H1 (cell line): ENCODE results near the gene CDK9. TPM values are rescaled to one million over a fixed set of nuclear protein-coding genes. Genes with fewer than 3 reads are reported as not detected.

Experiments used
- CTCF ChIA-PET: fragments of 300-600 bp; sonication (Branson Sonifier 250); formaldehyde crosslinking; loops from one replicate; lab custom pipeline; 2021; ENCODE audit not compliant: partially characterized antibody; lab: Charles Lee
- POLR2A ChIA-PET: fragments of 300-600 bp; sonication (Branson Sonifier 250); formaldehyde crosslinking; loops from one replicate; lab custom pipeline; 2021; ENCODE audit warnings: inconsistent platforms; ENCODE audit not compliant: partially characterized antibody; lab: Charles Lee
- DNase-seq, 2 experiments: peaks; one replicate each; pipeline versions ENCODE4 v3.0.0 to v3.0.0-alpha.2; 2010 to 2022; ENCODE audit warnings: low spot score in 2 of 2, low read depth in 1 of 2, mixed read lengths in 1 of 2
- FAIRE-seq: peaks from 2 replicates; lab custom pipeline; 2011; peaks lifted over from hg19 to GRCh38; lab: Jason Lieb, UNC
- H2AFZ ChIP-seq: 2 replicates; pipeline ENCODE4 v1.8.1; 2012; ENCODE audit warnings: low read length, inconsistent platforms
- H2AK5ac ChIP-seq: 2 replicates; pipeline ENCODE4 v1.6.1; 2013; ENCODE audit warnings: low read depth, low read length
- H2BK120ac ChIP-seq: replicated peaks from 2 replicates; pipeline ENCODE3; 2013; ENCODE audit warnings: low read depth, low read length, inconsistent platforms
- H2BK12ac ChIP-seq: 2 replicates; pipeline ENCODE4 v1.6.1; 2013; ENCODE audit warnings: low read depth, low read length
- H2BK15ac ChIP-seq: 2 replicates; pipeline ENCODE4 v1.6.1; 2013; ENCODE audit warnings: low read length
- H2BK20ac ChIP-seq: 2 replicates; pipeline ENCODE4 v1.6.1; 2013; ENCODE audit warnings: low read length
- H2BK5ac ChIP-seq: 2 replicates; pipeline ENCODE4 v1.6.1; 2013; ENCODE audit warnings: low read depth, low read length
- H3K14ac ChIP-seq: 2 replicates; pipeline ENCODE4 v1.6.1; 2013; ENCODE audit warnings: inconsistent platforms; ENCODE audit not compliant: insufficient read length
- H3K18ac ChIP-seq: 2 replicates; pipeline ENCODE4 v1.6.1; 2013; ENCODE audit warnings: low read length; ENCODE audit errors: extremely low read depth
- H3K23ac ChIP-seq: 2 replicates; pipeline ENCODE4 v1.6.1; 2013; ENCODE audit warnings: inconsistent platforms; ENCODE audit not compliant: insufficient read length
- H3K23me2 ChIP-seq: 2 replicates; pipeline ENCODE4 v1.6.1; 2013; ENCODE audit warnings: low read depth, low read length
- H3K27ac ChIP-seq: 2 replicates; pipeline ENCODE4 v1.6.1; 2011; ENCODE audit warnings: low read depth, low read length, inconsistent platforms
- H3K27me3 ChIP-seq, 4 experiments: replicated peaks in 1 of 4; 1 replicate in 1 of 4; 2 replicates in 3 of 4; pipeline versions ENCODE4 v1.6.1 to v1.8.1; 2011 to 2013; ENCODE audit warnings: low read length in 3 of 4, mild to moderate bottlenecking in 3 of 4, inconsistent platforms in 2 of 4, mixed read lengths in 2 of 4, moderate library complexity in 1 of 4; ENCODE audit not compliant: control insufficient read depth in 3 of 4, insufficient read depth in 3 of 4; ENCODE audit errors: extremely low read depth in 1 of 4
- H3K36me3 ChIP-seq, 4 experiments: 2 replicates each; pipeline versions ENCODE4 v1.6.1 to v1.8.1; 2011 to 2013; ENCODE audit warnings: mild to moderate bottlenecking in 4 of 4, low read length in 3 of 4, moderate library complexity in 2 of 4, control low read depth in 1 of 4, inconsistent platforms in 1 of 4; ENCODE audit not compliant: insufficient read depth in 4 of 4, control insufficient read depth in 2 of 4
- H3K4ac ChIP-seq: replicated peaks from 2 replicates; pipeline ENCODE3; 2013; ENCODE audit warnings: low read length, low read depth, mixed read lengths, inconsistent platforms; ENCODE audit not compliant: insufficient read length
- H3K4me1 ChIP-seq, 4 experiments: replicated peaks in 1 of 4; 1 replicate in 1 of 4; 2 replicates in 3 of 4; pipeline versions ENCODE4 v1.6.1 to v1.8.1; 2011 to 2013; ENCODE audit warnings: low read length in 3 of 4, inconsistent platforms in 2 of 4, mixed read lengths in 1 of 4; ENCODE audit not compliant: insufficient read depth in 4 of 4, control insufficient read depth in 3 of 4
- H3K4me2 ChIP-seq, 2 experiments: 2 replicates each; pipeline versions ENCODE4 v1.6.1 to v1.8.1; 2011 to 2013; ENCODE audit warnings: low read depth in 2 of 2, low read length in 2 of 2, control low read depth in 1 of 2, inconsistent platforms in 1 of 2, mild to moderate bottlenecking in 1 of 2; ENCODE audit not compliant: insufficient read depth in 1 of 2
- H3K4me3 ChIP-seq, 4 experiments: fragments of 200-600, 300-600 bp in 1 of 4; sonication (generic), shearing (Covaris generic), sonication (Bioruptor Twin) in 1 of 4; 2 replicates each; pipeline versions ENCODE4 v1.5.1 to v1.8.1; 2011 to 2016; ENCODE audit warnings: low read length in 4 of 4, low read depth in 3 of 4, control low read depth in 2 of 4, inconsistent platforms in 2 of 4, mild to moderate bottlenecking in 2 of 4, mixed read lengths in 1 of 4, moderate library complexity in 1 of 4; ENCODE audit not compliant: insufficient read depth in 2 of 4; ENCODE audit errors: extremely low read depth in 1 of 4
- H3K56ac ChIP-seq: replicated peaks from 2 replicates; pipeline ENCODE3; 2013; ENCODE audit warnings: low read depth, mild to moderate bottlenecking, mixed read lengths, low read length, inconsistent platforms; ENCODE audit not compliant: insufficient read length
- H3K79me1 ChIP-seq: 2 replicates; pipeline ENCODE4 v1.6.1; 2013; ENCODE audit warnings: low read depth, low read length, control low read depth
- H3K79me2 ChIP-seq, 2 experiments: 2 replicates each; pipeline versions ENCODE4 v1.6.1 to v1.8.1; 2012 to 2013; ENCODE audit warnings: low read length in 2 of 2, mild to moderate bottlenecking in 2 of 2, inconsistent platforms in 1 of 2; ENCODE audit not compliant: insufficient read depth in 2 of 2, control insufficient read depth in 1 of 2
- H3K9ac ChIP-seq, 4 experiments: replicated peaks in 1 of 4; 1 replicate in 1 of 4; 2 replicates in 3 of 4; pipeline versions ENCODE4 v1.6.1 to v1.8.1; 2011 to 2013; ENCODE audit warnings: low read depth in 3 of 4, low read length in 3 of 4, control low read depth in 2 of 4, mild to moderate bottlenecking in 2 of 4, moderate library complexity in 2 of 4, inconsistent platforms in 1 of 4; ENCODE audit errors: extremely low read depth in 1 of 4
- H3K9me3 ChIP-seq, 2 experiments: 2 replicates each; pipeline versions ENCODE4 v1.6.1 to v1.8.1; 2012 to 2013; ENCODE audit warnings: mild to moderate bottlenecking in 2 of 2, moderate library complexity in 2 of 2, control low read depth in 1 of 2, inconsistent platforms in 1 of 2, low read depth in 1 of 2, low read length in 1 of 2, mixed read lengths in 1 of 2; ENCODE audit not compliant: insufficient read depth in 2 of 2
- H4K20me1 ChIP-seq, 2 experiments: replicated peaks in 1 of 2; 2 replicates each; pipeline versions ENCODE3 to v1.8.1; 2011 to 2013; ENCODE audit warnings: inconsistent platforms in 2 of 2, low read length in 2 of 2, mild to moderate bottlenecking in 1 of 2; ENCODE audit not compliant: insufficient read depth in 2 of 2, control insufficient read depth in 1 of 2
- H4K5ac ChIP-seq: 2 replicates; pipeline ENCODE4 v1.6.1; 2013; ENCODE audit warnings: low read length, low read depth, mixed read lengths, inconsistent platforms; ENCODE audit not compliant: insufficient read length
- H4K8ac ChIP-seq: 2 replicates; pipeline ENCODE4 v1.8.0; 2013; ENCODE audit warnings: mild to moderate bottlenecking, moderate library complexity, low read length, inconsistent platforms; ENCODE audit not compliant: insufficient read depth; ENCODE audit errors: extremely low read depth
- H4K91ac ChIP-seq: replicated peaks from 2 replicates; pipeline ENCODE3; 2013; ENCODE audit warnings: low read length, mixed read lengths, inconsistent platforms; ENCODE audit not compliant: insufficient read length
- ATF2 ChIP-seq: IDR thresholded peaks from 2 replicates; pipeline ENCODE4 v1.6.1; 2012; ENCODE audit warnings: low read length, inconsistent platforms
- HDAC6 ChIP-seq: IDR thresholded peaks from one replicate; pipeline ENCODE4 v1.7.1; 2012; ENCODE audit warnings: low read depth, mild to moderate bottlenecking, inconsistent platforms, low read length, moderate library complexity
- MAX ChIP-seq: IDR thresholded peaks from 2 replicates; pipeline ENCODE4 v1.6.1; 2012; ENCODE audit warnings: inconsistent platforms
- PHF8 ChIP-seq: fragments of 200-600 bp; sonication (generic); conservative IDR thresholded peaks from 2 replicates; pipeline ENCODE4 v1.7.1; 2012; ENCODE audit warnings: low read depth, mild to moderate bottlenecking, inconsistent platforms, low read length, moderate library complexity
- RFX5 ChIP-seq: IDR thresholded peaks from 2 replicates; pipeline ENCODE4 v1.6.1; 2011; ENCODE audit warnings: low read depth, low read length, improper control_type of control experiment, borderline replicate concordance
- SIN3A ChIP-seq, 2 experiments: IDR thresholded peaks in 1 of 2; conservative IDR thresholded peaks in 1 of 2; 2 replicates each; pipeline ENCODE4 v1.6.1; 2011 to 2012; ENCODE audit warnings: low read length in 2 of 2, improper control_type of control experiment in 1 of 2, low read depth in 1 of 2, mild to moderate bottlenecking in 1 of 2
- SP2 ChIP-seq: IDR thresholded peaks from 2 replicates; pipeline ENCODE4 v1.6.1; 2012; ENCODE audit warnings: mild to moderate bottlenecking, low read length, inconsistent platforms
- SUZ12 ChIP-seq: fragments of 200-600 bp; sonication (generic); IDR thresholded peaks from 2 replicates; pipeline ENCODE4 v1.6.1; 2012; ENCODE audit warnings: mild to moderate bottlenecking, inconsistent platforms, low read length, moderate library complexity, mixed read lengths
- USF2 ChIP-seq: IDR thresholded peaks from 2 replicates; pipeline ENCODE4 v1.6.1; 2011; ENCODE audit warnings: low read length, improper control_type of control experiment
- ZNF274 ChIP-seq: IDR thresholded peaks from 2 replicates; pipeline ENCODE4 v1.7.0; 2012; ENCODE audit warnings: low read length, borderline replicate concordance; ENCODE audit errors: extremely low read depth
- WGBS, 2 experiments: shearing (Covaris generic) in 1 of 2; methylation state at CpG; one replicate each; pipeline versions ENCODE4 v1.1.6 to v1.1.7; 2013 to 2015; ENCODE audit warnings: low lambda C conversion rate in 2 of 2, mixed read lengths in 2 of 2, inconsistent platforms in 1 of 2, low coverage in 1 of 2, missing lambda C conversion rate in 1 of 2; ENCODE audit not compliant: insufficient replicate concordance in 2 of 2, insufficient coverage in 1 of 2, insufficient read length in 1 of 2; ENCODE audit errors: extremely low coverage in 1 of 2, missing lambda C conversion rate in 1 of 2; 5-methylcytosine and 5-hydroxymethylcytosine counted together
- polyA plus RNA-seq, 7 experiments: library from polyadenylated mRNA; depleted of rRNA in 3 of 7; stranded (reverse) in 5 of 7; unstranded in 2 of 7; fragments of >200 nt in 5 of 7; fragments of 200-250 nt in 2 of 7; gene quantifications; 1 replicate in 5 of 7; 2 replicates in 1 of 7; 4 replicates in 1 of 7; pipeline versions ENCODE4 v1.2.1 to v1.2.3, GENCODE V29; 2011 to 2013; ENCODE audit warnings: missing spikeins in 2 of 7, mixed read lengths in 2 of 7
- total RNA-seq: library from RNA; stranded (reverse); fragmentation: NEBNext Ultra II Directional; extraction: Animal tissue kit (Norgen Biotek cat#: 25700); gene quantifications from 2 replicates; pipeline ENCODE4 v1.2.1, GENCODE V29; 2021

The CDK9 gene
- total and polyA plus RNA-seq, 2 of the 8 experiments (the other 6 are each of a cell fraction or from before 2014, with no cell fraction given): 69.1 to 87.5 TPM

- POLR2A ChIA-PET: interaction anchor here (0.8 to 6.7 kb wide), 4 partner anchors 8 to 54 kb away, joined by 3 to 34 read pairs (median 5); no protein-coding TSS in a partner anchor
- Histone ChIP-seq H3K23ac (no peak overlapping the region), H2BK5ac (no peak overlapping the region), H2BK120ac (no peak overlapping the region), H3K14ac (no peak overlapping the region), H2BK12ac (no peak overlapping the region), H3K56ac (no peak overlapping the region), H3K9me3 (no peaks in the 10 kb centered on the region), H3K4me2 (no peak overlapping the region), H3K36me3 (peaks cover 10 to 23% (median 17%) of the 10 kb centered on the region in 4 experiments; a peak in 7 of 8 replicates), H3K4ac (no peak overlapping the region), H3K9ac (no peak overlapping the region), H3K4me1 (no peaks in the 10 kb centered on the region), H4K5ac (no peak overlapping the region), H2BK15ac (no peak overlapping the region), H2BK20ac (no peak overlapping the region), H3K27me3 (no peaks in the 10 kb centered on the region), H3K79me1 (0 out of 2 replicates have a peak, but pooled peaks cover 2% of the 10 kb centered on the region), H4K91ac (no peak overlapping the region), H2AFZ (no peak overlapping the region), H3K18ac (no peak overlapping the region), H2AK5ac (no peak overlapping the region), H3K79me2 (no peaks in the 10 kb centered on the region), H4K20me1 (peaks cover 2 to 11% of the 10 kb centered on the region in 2 experiments), H3K23me2 (no peaks in the 10 kb centered on the region), H3K27ac (no peak overlapping the region), H4K8ac (peak overlapping the region; percentile 51; the same call in 1 of the 2 replicates), H3K4me3 (no peak overlapping the region)
- 84% methylated on average over 3 of the region's 3 CpGs; no CpG with 5 or more reads in 1 of the 2 experiments for WGBS, 2 experiments
- DNase-seq (no peak), FAIRE-seq (no peak)
- CTCF ChIA-PET: interaction anchor here (0.6 to 3.5 kb wide), 7 partner anchors 10 to 105 kb away, joined by 3 to 26 read pairs (median 4); partner anchors contain the start of gene TOR2A
- TF ChIP-seq SIN3A (conservative IDR thresholded peaks at IDR 0.05 in 1 of 2, IDR thresholded peaks at IDR 0.05 in 1 of 2; ENCODE audit: low read depth in 1 of 2, low read length in 2 of 2) (no peak), ATF2 (no peak), ZNF274 (no peak), SP2 (no peak), HDAC6 (no peak), RFX5 (no peak), PHF8 (no peak), SUZ12 (no peak), MAX (no peak), USF2 (no peak)
Observed at GRCh38 chr9:127816362-127816725, 30.5 kb downstream of the CDK9 start.
